ENCODE results near the gene CYP26A1. TPM values are rescaled to one million over a fixed set of nuclear protein-coding genes. Genes with fewer than 3 reads are reported as not detected.
"Not testable (repeated sequence)": the region's sequence is repeated elsewhere in the genome, so short reads cannot be mapped to it uniquely, and the experiment has no call there.

CYP26A1 gene
- polyA plus RNA-seq, 10 donors: 0.11 to 1.5 (median 0.42) TPM; not detected in 3

GRCh38 chr10:93079663-93080349 lies 6.1 kb downstream of the CYP26A1 start:
- DNase-seq: no peak

DNA sequence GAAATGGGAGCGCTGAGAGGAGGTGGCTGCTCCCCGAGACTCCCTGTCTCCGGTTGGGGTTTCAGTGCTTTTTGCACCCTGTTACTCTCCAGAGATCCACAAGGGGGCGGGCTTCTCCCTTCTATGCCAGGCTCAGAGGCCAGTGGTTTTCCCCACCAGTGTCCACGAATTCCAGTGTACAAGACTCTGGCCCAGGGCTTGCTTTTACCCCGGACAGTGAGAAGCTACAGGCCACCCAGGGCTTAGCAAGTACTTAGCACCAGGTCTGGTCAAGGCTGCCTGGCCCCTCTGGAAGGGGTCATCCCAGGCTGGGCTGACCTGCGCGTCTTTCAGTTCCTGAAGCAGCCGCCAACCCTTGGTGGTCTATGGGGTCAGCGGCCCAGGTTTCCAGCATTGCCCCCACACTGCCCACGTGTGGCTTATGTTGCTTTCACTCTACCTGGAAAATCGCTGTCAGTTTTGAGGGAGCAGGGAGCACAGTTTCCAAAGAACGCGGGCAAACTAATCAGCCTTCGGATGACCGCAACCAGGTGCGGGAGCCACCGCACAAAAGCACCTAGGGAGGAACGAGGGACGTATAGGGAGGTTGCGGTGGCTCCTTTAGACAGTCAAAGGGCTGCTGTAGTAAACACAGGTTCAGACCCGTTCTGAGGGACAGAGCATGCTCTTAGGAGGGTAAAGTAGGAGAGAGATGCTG lies 6.8 kb downstream of the CYP26A1 start:
- DNase-seq: peak; percentile 33 to 64 (median 46)

DNA sequence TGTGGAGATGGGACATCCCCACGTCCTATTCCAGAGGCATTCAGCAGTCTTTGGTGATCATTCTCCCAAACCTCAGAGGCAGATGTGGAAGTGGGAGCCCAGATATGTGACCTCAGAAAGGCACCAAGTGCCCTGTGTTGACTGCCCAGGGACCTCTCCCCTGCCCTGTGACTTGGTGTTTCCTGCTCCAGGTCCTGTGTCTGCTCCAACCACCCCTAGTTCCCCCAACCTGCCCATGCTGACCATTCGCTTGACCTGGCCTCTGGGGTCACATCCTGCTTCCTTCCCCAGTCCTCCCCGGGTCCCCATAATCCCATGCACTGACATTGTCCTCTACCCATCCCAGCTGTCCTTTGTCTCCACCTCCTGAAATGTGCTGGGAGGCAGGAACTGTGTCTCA lies 7.6 kb downstream of the CYP26A1 start:
- no peak for DNase-seq

GRCh38 chr10:93081834-93082233 lies 8.1 kb downstream of the CYP26A1 start:
- DNase-seq: no peak

GRCh38 chr10:93083743-93084539 lies 10.2 kb downstream of the CYP26A1 start:
- no peak for DNase-seq

GRCh38 chr10:93085272-93085859 lies 11.7 kb downstream of the CYP26A1 start:
- DNase-seq: no peak

DNA sequence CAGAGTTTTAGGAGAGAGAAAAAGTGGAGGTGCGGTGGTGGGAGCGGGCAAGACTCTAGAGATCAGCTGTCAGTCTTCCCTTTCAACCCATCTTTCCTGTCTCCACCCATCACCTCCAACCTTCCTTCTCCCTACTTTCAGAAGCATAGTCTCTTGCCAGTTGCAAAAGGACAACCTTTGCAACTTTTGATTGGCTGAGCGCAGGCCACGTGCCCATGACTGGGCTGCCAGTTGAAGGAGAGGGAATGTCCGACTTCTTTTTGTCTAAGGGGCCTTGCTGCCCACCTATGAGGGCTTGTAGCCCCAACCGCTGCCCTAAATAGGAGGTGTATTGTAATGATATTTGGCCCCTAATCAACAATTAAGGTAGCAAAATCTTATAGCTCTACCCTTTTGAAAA lies 12.6 kb downstream of the CYP26A1 start:
- DNase-seq: no peak

- no peak for DNase-seq
These were observed 14.2 kb downstream of the CYP26A1 start for GRCh38 chr10:93087846-93088245.

- DNase-seq: peak in 1 of 3 donors; percentile 36
These were observed 14.8 kb downstream of the CYP26A1 start for GRCh38 chr10:93088466-93088865.

GRCh38 chr10:93090619-93091018 lies 16.9 kb downstream of the CYP26A1 start:
- DNase-seq: no peak

- DNase-seq: no peak
These were observed 18.3 kb downstream of the CYP26A1 start for GRCh38 chr10:93091960-93092359.

GRCh38 chr10:93095225-93095624 lies 21.5 kb downstream of the CYP26A1 start:
- DNase-seq: no peak

GRCh38 chr10:93096901-93097300 lies 23.2 kb downstream of the CYP26A1 start:
- DNase-seq: no peak

GRCh38 chr10:93097386-93097785 lies 23.7 kb downstream of the CYP26A1 start:
- DNase-seq: no peak

DNA sequence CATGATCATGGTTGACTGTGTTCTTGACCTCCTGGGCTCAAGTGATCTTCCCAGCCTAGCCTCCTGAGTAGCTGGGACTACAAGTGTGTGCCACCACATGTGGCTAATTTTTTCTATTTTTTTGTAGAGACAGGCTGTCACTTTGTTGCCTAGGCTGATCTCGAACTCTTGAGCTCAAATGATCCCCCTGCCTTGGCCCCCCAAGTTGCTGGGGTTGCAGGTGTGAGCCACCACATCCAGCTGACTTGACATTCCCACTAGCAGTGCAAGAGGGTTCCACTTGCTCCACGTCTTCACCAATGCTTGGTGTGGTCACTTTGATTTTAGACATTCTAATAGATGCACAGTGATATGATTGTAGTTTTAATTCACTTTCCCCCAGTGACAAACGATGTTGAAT lies 25.1 kb downstream of the CYP26A1 start:
- DNase-seq: no peak

DNA sequence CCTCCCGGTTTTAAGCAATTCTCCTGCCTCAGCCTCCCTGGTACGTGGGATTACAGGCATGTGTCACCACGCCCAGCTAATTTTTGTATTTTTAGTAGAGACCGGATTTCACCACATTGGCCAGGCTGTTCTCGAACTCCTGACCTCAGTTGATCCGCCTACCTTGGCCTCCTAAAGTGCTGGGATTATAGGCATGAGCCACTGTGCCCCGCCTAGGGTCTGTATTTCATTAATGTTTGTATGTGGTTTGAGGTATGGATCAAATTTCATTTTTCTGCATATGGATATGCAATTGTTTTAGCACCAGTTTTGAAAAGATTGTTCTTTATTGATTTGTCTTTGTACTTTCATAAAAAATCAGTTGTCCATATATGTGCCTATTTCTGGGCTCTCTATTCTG lies 26.0 kb downstream of the CYP26A1 start:
- no peak for DNase-seq

DNA sequence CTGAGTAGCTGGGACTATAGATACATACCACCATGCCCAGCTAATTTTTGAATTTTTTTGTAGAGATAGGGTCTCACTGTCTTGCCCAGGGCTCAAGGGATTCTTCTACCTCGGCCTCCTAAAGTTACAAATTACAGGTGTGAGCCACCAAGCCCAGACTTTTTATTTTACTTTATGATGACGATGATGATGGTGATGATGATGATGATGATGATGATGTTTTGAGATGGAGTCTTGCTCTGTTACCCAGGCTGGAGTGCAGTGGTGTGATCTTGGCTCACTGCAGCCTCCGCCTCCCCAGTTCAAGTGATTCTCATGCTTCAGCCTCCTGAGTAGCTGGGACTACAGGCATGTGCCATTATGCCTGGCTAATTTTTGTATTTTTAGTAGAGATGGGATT lies 27.5 kb downstream of the CYP26A1 start:
- DNase-seq: not testable (repeated sequence)

DNA sequence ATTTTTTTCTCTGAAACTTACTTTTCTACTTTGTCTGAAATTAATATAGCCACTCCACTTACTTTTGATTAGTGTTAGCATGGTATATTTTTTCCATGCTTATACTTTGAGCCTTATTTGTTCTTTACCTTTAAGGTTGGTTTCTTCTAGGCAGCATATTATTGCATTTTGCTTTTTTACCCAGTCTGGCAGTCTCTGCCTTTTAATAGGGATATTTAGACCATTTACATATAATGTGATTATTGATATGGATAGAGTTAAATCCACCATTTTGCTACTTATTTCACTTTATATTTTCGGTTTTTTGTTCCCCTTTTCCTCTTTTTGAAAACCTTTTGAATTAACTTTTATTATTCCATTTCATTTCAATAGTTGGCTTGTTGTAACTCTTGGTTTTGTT lies 30.3 kb downstream of the CYP26A1 start:
- no peak for DNase-seq

DNA sequence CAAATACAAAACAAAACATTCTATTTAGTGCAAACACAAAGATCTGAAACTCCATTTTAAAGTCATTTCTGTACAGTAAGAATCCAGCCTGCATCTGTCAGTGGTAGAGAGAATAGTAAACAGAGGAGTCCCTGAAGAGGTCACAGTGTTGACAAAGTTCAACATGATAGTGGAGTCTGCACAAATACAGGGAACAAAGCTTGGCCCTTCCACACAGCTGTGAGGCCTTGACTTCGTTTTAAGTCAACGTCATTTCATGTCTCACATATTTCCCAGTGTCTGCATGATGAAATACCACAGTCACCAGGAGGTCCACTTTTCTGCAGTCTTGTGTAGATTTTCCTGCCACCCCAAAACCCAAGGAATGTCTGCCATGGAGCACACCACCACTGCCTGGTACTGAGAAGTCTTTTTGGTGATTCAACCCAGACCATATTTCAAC lies 33.0 kb downstream of the CYP26A1 start:
- DNase-seq: peak in 1 of 3 donors; percentile 9

DNA sequence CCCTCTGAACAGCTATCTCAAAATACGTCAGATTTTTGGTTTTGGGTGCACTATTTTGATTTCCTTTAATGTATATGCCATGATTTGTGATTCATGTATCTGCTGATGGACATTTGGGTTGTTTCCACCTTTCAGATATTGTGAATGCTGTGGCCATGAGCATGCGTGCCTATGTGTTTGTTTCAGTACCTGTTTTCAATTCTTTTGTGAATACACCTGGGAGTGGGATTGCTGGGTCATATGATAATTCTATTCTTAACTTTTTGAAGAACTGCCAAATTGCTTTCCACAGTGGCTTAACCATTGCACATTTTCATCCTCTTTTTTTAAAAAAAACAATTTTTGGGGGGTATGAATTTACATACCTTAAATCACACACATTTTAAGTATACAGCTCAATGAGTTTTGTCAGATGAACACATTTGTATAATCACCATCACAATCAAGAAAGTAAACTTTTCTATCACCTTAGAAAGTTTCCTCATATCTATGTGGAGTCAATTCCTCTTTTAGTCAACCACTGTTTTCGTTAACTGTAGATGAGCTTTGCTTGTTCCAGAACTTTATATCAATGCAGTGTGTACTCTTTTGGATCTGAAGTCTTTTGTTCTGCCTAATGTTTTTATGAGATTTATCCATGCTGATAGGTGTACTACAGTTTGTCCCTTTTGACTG lies 36.9 kb downstream of the CYP26A1 start:
- DNase-seq: no peak

- DNase-seq: no peak
These were observed 39.3 kb downstream of the CYP26A1 start for GRCh38 chr10:93113042-93113441.
